T-cell (primary cell): ENCODE data around the gene TC2N. TPM values are rescaled to one million over a fixed set of nuclear protein-coding genes. Genes with fewer than 3 reads are reported as not detected.

ENCODE experiments used
- ATAC-seq, 4 experiments: fragments of 200-7000 bp in 3 of 4; fragments of 150-1000 bp in 1 of 4; cut with Tn5 transposase; replicated peaks in 1 of 4; 1 replicate in 3 of 4; 2 replicates in 1 of 4; pipeline ENCODE4 v1.10.0; 2021; ENCODE audit warnings: moderate library complexity in 3 of 4, mild to moderate bottlenecking in 2 of 4, moderate number of reproducible peaks in 1 of 4
- CTCF ChIA-PET, 2 donors: fragments of 300-600 bp; sonication (Branson Sonifier 250); formaldehyde crosslinking; loops; one replicate each; lab custom pipeline; 2022; ENCODE audit warnings: antibody characterized with exemption in 2 of 2; lab: Charles Lee
- POLR2A ChIA-PET, 2 donors: fragments of 300-600 bp; sonication (Branson Sonifier 250); formaldehyde crosslinking; loops; one replicate each; lab custom pipeline; 2022; ENCODE audit warnings: antibody characterized with exemption in 2 of 2; lab: Charles Lee
- DNase-seq, 35 experiments: peaks; one replicate each; pipeline versions ENCODE4 v3.0.0 to v3.0.0-alpha.2; 2013 to 2023
- H3K27ac ChIP-seq: one replicate; pipeline ENCODE4 v1.5.1; 2013; ENCODE audit warnings: low read length
- H3K27me3 ChIP-seq, 2 experiments: replicated peaks in 1 of 2; 1 replicate in 1 of 2; 2 replicates in 1 of 2; pipeline versions ENCODE4 v1.6.1 to v1.7.0; 2013; ENCODE audit warnings: low read length in 1 of 2, mixed read lengths in 1 of 2; ENCODE audit not compliant: control insufficient read depth in 2 of 2, insufficient read depth in 2 of 2; ENCODE audit errors: extremely low read depth in 1 of 2
- H3K36me3 ChIP-seq, 2 donors: 1 replicate in 1 of 2; 2 replicates in 1 of 2; pipeline versions ENCODE4 v1.6.1 to v1.7.0; 2013; ENCODE audit warnings: low read length in 1 of 2; ENCODE audit not compliant: control insufficient read depth in 2 of 2, insufficient read depth in 1 of 2; ENCODE audit errors: extremely low read depth in 1 of 2
- H3K4me1 ChIP-seq, 2 experiments: 1 replicate in 1 of 2; 2 replicates in 1 of 2; pipeline versions ENCODE4 v1.6.1 to v1.7.0; 2013; ENCODE audit warnings: low read length in 2 of 2, mixed read lengths in 1 of 2; ENCODE audit not compliant: insufficient read depth in 2 of 2, control insufficient read depth in 1 of 2; ENCODE audit errors: extremely low read depth in 1 of 2
- H3K4me3 ChIP-seq, 2 donors: 1 replicate in 1 of 2; 2 replicates in 1 of 2; pipeline versions ENCODE4 v1.5.1 to v1.7.0; 2013; ENCODE audit warnings: mild to moderate bottlenecking in 2 of 2, low read length in 1 of 2, moderate library complexity in 1 of 2; ENCODE audit not compliant: control insufficient read depth in 1 of 2; ENCODE audit errors: extremely low read depth in 1 of 2
- H3K9me3 ChIP-seq: 2 replicates; pipeline ENCODE4 v1.7.0; 2013
- H3K27ac Mint-ChIP-seq, 2 donors: one replicate each; pipeline ENCODE4 v1.8.0; 2020 to 2021; ENCODE audit warnings: mild to moderate bottlenecking in 2 of 2, mixed read lengths in 2 of 2
- H3K27me3 Mint-ChIP-seq, 2 donors: one replicate each; pipeline ENCODE4 v1.8.0; 2021 to 2022; ENCODE audit warnings: mixed read lengths in 2 of 2
- H3K36me3 Mint-ChIP-seq: one replicate; pipeline ENCODE4 v1.8.0; 2021; ENCODE audit warnings: mixed read lengths
- H3K4me1 Mint-ChIP-seq, 3 donors: one replicate each; pipeline ENCODE4 v1.8.0; 2020 to 2022; ENCODE audit warnings: mixed read lengths in 3 of 3, mild to moderate bottlenecking in 1 of 3
- H3K4me3 Mint-ChIP-seq, 3 donors: one replicate each; pipeline ENCODE4 v1.8.0; 2020 to 2022; ENCODE audit warnings: mild to moderate bottlenecking in 3 of 3, mixed read lengths in 3 of 3, moderate library complexity in 3 of 3
- H3K9me3 Mint-ChIP-seq, 3 donors: one replicate each; pipeline ENCODE4 v1.8.0; 2020 to 2022; ENCODE audit warnings: mixed read lengths in 3 of 3
- WGBS: methylation state at CpG from one replicate; pipeline ENCODE4 v1.1.5; 2013; ENCODE audit warnings: missing lambda C conversion rate; ENCODE audit not compliant: insufficient coverage; 5-methylcytosine and 5-hydroxymethylcytosine counted together
- total RNA-seq, 35 experiments: library from RNA in 6 of 35; stranded (reverse) in 6 of 35; fragments of 120-200 nt in 1 of 35; gene quantifications; one replicate each; pipeline versions ENCODE4 v1.2.1 to v1.2.4 and lab custom pipeline; 2013 to 2026

Gene TC2N
- total RNA-seq, 5 donors from 2014 or later (not counting 1 experiment from before 2014, with no cell fraction given), result 203 to 274 (median 243) TPM

GRCh38 chr14:91796617-91797347, 70.6 kb downstream of the TC2N start:
- ATAC-seq, result no peak
- CTCF ChIA-PET, result no interaction called here
- POLR2A ChIA-PET, result interaction anchor here in 1 of 2 donors (0.6 kb wide), 1 partner anchor 598 kb away, joined by 5 read pairs; no protein-coding TSS in a partner anchor

GRCh38 chr14:91793704-91794103, 73.6 kb downstream of the TC2N start:
- ChIA-PET CTCF (no interaction called here), POLR2A (interaction anchor here in 1 of 2 donors (0.5 kb wide), 1 partner anchor 132 kb away, joined by 3 read pairs; no protein-coding TSS in a partner anchor)
- Histone ChIP-seq H3K4me3 (no peak overlapping the region), H3K9me3 (no peaks in the 10 kb centered on the region), H3K27ac (no peak overlapping the region), H3K27me3 (no peaks in the 10 kb centered on the region), H3K4me1 (no peaks in the 10 kb centered on the region), H3K36me3 (peaks cover 0 to 61% of the 10 kb centered on the region in 2 donors)
- ATAC-seq, result no peak
- Mint-ChIP-seq H3K27ac (peak overlapping the region; percentile 78 to 81), H3K27me3 (no peaks in the 10 kb centered on the region), H3K4me1 (peaks cover 16 to 27% (median 20%) of the 10 kb centered on the region in 3 donors), H3K36me3 (peaks cover 56% of the 10 kb centered on the region), H3K9me3 (no peaks in the 10 kb centered on the region), H3K4me3 (no peak overlapping the region)
- no peak for DNase-seq
- WGBS, result no CpG with 5 or more reads among the region's 4 CpGs

More at GRCh38 chr14:91796617-91797347, 70.6 kb downstream of the TC2N start:
- Histone ChIP-seq H3K27ac (no peak overlapping the region), H3K27me3 (no peaks in the 10 kb centered on the region), H3K4me1 (no peaks in the 10 kb centered on the region), H3K4me3 (no peak overlapping the region), H3K9me3 (no peaks in the 10 kb centered on the region), H3K36me3 (peaks cover 0 to 49% of the 10 kb centered on the region in 2 donors)
- Mint-ChIP-seq H3K4me3 (no peak overlapping the region), H3K27ac (peak overlapping the region; percentile 81 to 82), H3K4me1 (peaks cover 13 to 35% (median 25%) of the 10 kb centered on the region in 3 donors), H3K36me3 (peaks cover 42% of the 10 kb centered on the region), H3K9me3 (no peaks in the 10 kb centered on the region), H3K27me3 (no peaks in the 10 kb centered on the region)
- no peak for DNase-seq
- no CpG with 5 or more reads among the region's 1 CpG for WGBS

DNA sequence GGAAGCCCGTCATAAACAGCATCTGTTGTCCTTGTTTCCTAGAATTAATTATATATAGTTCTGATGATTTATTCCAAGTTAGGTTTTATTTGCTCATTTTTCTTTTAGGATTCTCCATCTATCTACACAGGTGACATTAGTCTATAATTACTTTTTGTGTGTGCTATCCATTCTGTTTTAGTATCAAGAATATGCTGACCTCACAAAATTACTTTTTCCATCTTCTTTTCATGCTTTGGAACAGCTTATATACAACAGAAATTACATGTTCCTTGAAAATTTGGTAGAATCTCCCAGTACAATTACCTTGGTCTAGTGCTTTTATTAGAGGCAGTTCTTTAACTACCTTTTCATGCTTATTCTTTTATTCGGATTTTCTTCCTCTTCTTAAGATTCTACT, 81.1 kb downstream of the TC2N start:
- POLR2A ChIA-PET, result interaction anchor here in 1 of 2 donors (0.5 kb wide), 1 partner anchor 13 kb away, joined by 3 read pairs; no protein-coding TSS in a partner anchor
- peaks cover 6 to 61% of the 10 kb centered on the region in 2 donors for H3K36me3 ChIP-seq
- H3K27ac Mint-ChIP-seq, result peak overlapping the region in 1 of 2 donors; percentile 55

GRCh38 chr14:91780452-91780851, 86.9 kb downstream of the TC2N start:
- ATAC-seq (no peak), DNase-seq (no peak)
- peak overlapping the region in 1 of 2 donors; percentile 11 for H3K27ac Mint-ChIP-seq
- WGBS, result no CpG with 5 or more reads among the region's 3 CpGs
- CTCF ChIA-PET, result interaction anchor here in 1 of 2 donors (0.6 to 1.1 kb wide), 2 partner anchors 96 to 131 kb away, joined by 3 to 5 read pairs; no protein-coding TSS in a partner anchor
- Histone ChIP-seq H3K4me3 (no peak overlapping the region), H3K36me3 (peaks cover 0 to 67% of the 10 kb centered on the region in 2 donors), H3K4me1 (no peaks in the 10 kb centered on the region), H3K27me3 (no peaks in the 10 kb centered on the region), H3K9me3 (no peaks in the 10 kb centered on the region), H3K27ac (no peak overlapping the region)
- H3K4me1 Mint-ChIP-seq, result peaks cover 5 to 10% (median 8%) of the 10 kb centered on the region in 3 donors
- no peaks in the 10 kb centered on the region for H3K27me3 Mint-ChIP-seq
- POLR2A ChIA-PET, result interaction anchor here in 1 of 2 donors (0.5 to 0.7 kb wide), 3 partner anchors 119 to 400 kb away, joined by 3 to 4 read pairs (median 3); no protein-coding TSS in a partner anchor
- peaks cover 35% of the 10 kb centered on the region for H3K36me3 Mint-ChIP-seq
- no peak overlapping the region for H3K4me3 Mint-ChIP-seq
- no peaks in the 10 kb centered on the region for H3K9me3 Mint-ChIP-seq

More for the DNA sequence above, 81.1 kb downstream of the TC2N start:
- Histone ChIP-seq H3K9me3 (no peaks in the 10 kb centered on the region), H3K27ac (no peak overlapping the region), H3K4me1 (no peaks in the 10 kb centered on the region), H3K4me3 (no peak overlapping the region), H3K27me3 (no peaks in the 10 kb centered on the region)
- CTCF ChIA-PET, result interaction anchor here in 1 of 2 donors (1.6 kb wide), 1 partner anchor 125 kb away, joined by 5 read pairs; no protein-coding TSS in a partner anchor
- DNase-seq (no peak), ATAC-seq (no peak)
- Mint-ChIP-seq H3K27me3 (no peaks in the 10 kb centered on the region), H3K36me3 (peaks cover 52% of the 10 kb centered on the region), H3K9me3 (no peaks in the 10 kb centered on the region), H3K4me3 (no peak overlapping the region), H3K4me1 (peaks cover 0 to 16% (median 3%) of the 10 kb centered on the region in 3 donors)
- no CpG with 5 or more reads among the region's 2 CpGs for WGBS

- 80% methylated on average over 1 of the region's 2 CpGs for WGBS
- Mint-ChIP-seq H3K9me3 (no peaks in the 10 kb centered on the region), H3K4me3 (no peak overlapping the region), H3K4me1 (peaks cover 17 to 27% (median 26%) of the 10 kb centered on the region in 3 donors), H3K36me3 (peaks cover 29% of the 10 kb centered on the region), H3K27ac (peak overlapping the region; percentile 39 to 61), H3K27me3 (no peaks in the 10 kb centered on the region)
- ChIA-PET CTCF (no interaction called here), POLR2A (no interaction called here)
- Histone ChIP-seq H3K4me3 (no peak overlapping the region), H3K36me3 (peaks cover 0 to 62% of the 10 kb centered on the region in 2 donors), H3K4me1 (no peaks in the 10 kb centered on the region), H3K27me3 (no peaks in the 10 kb centered on the region), H3K27ac (no peak overlapping the region), H3K9me3 (no peaks in the 10 kb centered on the region)
- ATAC-seq, result no peak
- DNase-seq, result no peak
Observed at GRCh38 chr14:91778217-91778616, 89.1 kb downstream of the TC2N start.
